H9 (cell line): ENCODE results near the gene IFNGR1. TPM values are rescaled to one million over a fixed set of nuclear protein-coding genes. Genes with fewer than 3 reads are reported as not detected.

Source experiments
- DNase-seq: peaks from one replicate; pipeline ENCODE4 v3.0.0-alpha.2; 2017
- H2AFZ ChIP-seq: one replicate; pipeline ENCODE4 v1.6.1; 2013; ENCODE audit warnings: mild to moderate bottlenecking, low read length, control low read depth, moderate library complexity
- H2AK5ac ChIP-seq: 2 replicates; pipeline ENCODE4 v1.6.1; 2013; ENCODE audit warnings: low read length, control low read depth, mixed read lengths; ENCODE audit not compliant: insufficient read length
- H2BK120ac ChIP-seq: one replicate; pipeline ENCODE4 v1.6.1; 2013; ENCODE audit warnings: low read depth, mild to moderate bottlenecking, low read length, control low read depth, inconsistent platforms; ENCODE audit not compliant: poor library complexity, severe bottlenecking
- H2BK12ac ChIP-seq: 2 replicates; pipeline ENCODE4 v1.6.1; 2013; ENCODE audit warnings: low read length, control low read depth, mixed read lengths, low read depth; ENCODE audit not compliant: insufficient read length
- H2BK15ac ChIP-seq: 2 replicates; pipeline ENCODE4 v1.6.1; 2013; ENCODE audit warnings: low read depth, low read length, control low read depth
- H2BK20ac ChIP-seq: one replicate; pipeline ENCODE4 v1.6.1; 2013; ENCODE audit warnings: low read depth, mild to moderate bottlenecking, low read length, control low read depth, inconsistent platforms; ENCODE audit not compliant: poor library complexity, severe bottlenecking
- H2BK5ac ChIP-seq: 2 replicates; pipeline ENCODE4 v1.6.1; 2013; ENCODE audit warnings: low read length, control low read depth, mixed read lengths; ENCODE audit not compliant: insufficient read length
- H3K14ac ChIP-seq: 2 replicates; pipeline ENCODE4 v1.6.1; 2013; ENCODE audit warnings: low read length, control low read depth; ENCODE audit not compliant: insufficient read depth
- H3K18ac ChIP-seq: 2 replicates; pipeline ENCODE4 v1.6.1; 2013; ENCODE audit warnings: low read depth, mild to moderate bottlenecking, mixed read lengths, low read length, control low read depth; ENCODE audit not compliant: insufficient read length
- H3K23ac ChIP-seq: 2 replicates; pipeline ENCODE4 v1.6.1; 2013; ENCODE audit warnings: low read length, control low read depth, mixed read lengths, low read depth; ENCODE audit not compliant: insufficient read length
- H3K23me2 ChIP-seq: 2 replicates; pipeline ENCODE4 v1.6.1; 2013; ENCODE audit warnings: low read depth, mild to moderate bottlenecking, mixed read lengths, low read length, control low read depth; ENCODE audit not compliant: insufficient read length, poor library complexity, severe bottlenecking
- H3K27ac ChIP-seq: 2 replicates; pipeline ENCODE4 v1.5.1; 2013; ENCODE audit warnings: low read length, control low read depth, mixed read lengths, low read depth; ENCODE audit not compliant: insufficient read length
- H3K27me3 ChIP-seq: 2 replicates; pipeline ENCODE4 v1.6.1; 2013; ENCODE audit warnings: low read length, control low read depth, inconsistent platforms; ENCODE audit not compliant: insufficient read depth
- H3K4ac ChIP-seq: 2 replicates; pipeline ENCODE4 v1.6.1; 2013; ENCODE audit warnings: low read depth, mild to moderate bottlenecking, control low read depth, inconsistent platforms, low read length, moderate library complexity
- H3K4me1 ChIP-seq: 2 replicates; pipeline ENCODE4 v1.6.1; 2013; ENCODE audit warnings: low read length, control low read depth, inconsistent platforms; ENCODE audit not compliant: insufficient read depth
- H3K4me2 ChIP-seq: 2 replicates; pipeline ENCODE4 v1.6.1; 2013; ENCODE audit warnings: low read length, control low read depth, mixed read lengths; ENCODE audit not compliant: insufficient read length, insufficient read depth
- H3K56ac ChIP-seq: 2 replicates; pipeline ENCODE4 v1.6.1; 2013; ENCODE audit warnings: low read depth, mild to moderate bottlenecking, mixed read lengths, low read length, control low read depth; ENCODE audit not compliant: insufficient read length
- H3K79me1 ChIP-seq: 2 replicates; pipeline ENCODE4 v1.6.1; 2013; ENCODE audit warnings: low read depth, mild to moderate bottlenecking, moderate library complexity, low read length, control low read depth, inconsistent platforms; ENCODE audit not compliant: insufficient read depth, poor library complexity, severe bottlenecking
- H3K79me2 ChIP-seq: 2 replicates; pipeline ENCODE4 v1.6.1; 2013; ENCODE audit warnings: low read length, control low read depth, inconsistent platforms; ENCODE audit not compliant: insufficient read depth
- H3K9ac ChIP-seq: 2 replicates; pipeline ENCODE4 v1.6.1; 2013; ENCODE audit warnings: low read length, control low read depth, mixed read lengths; ENCODE audit not compliant: insufficient read length; ENCODE audit errors: extremely low read depth
- H3K9me3 ChIP-seq: one replicate; pipeline ENCODE4 v1.6.1; 2013; ENCODE audit warnings: low read depth, low read length, inconsistent platforms; ENCODE audit not compliant: control insufficient read depth
- H3T11ph ChIP-seq: one replicate; pipeline ENCODE4 v1.6.1; 2013; ENCODE audit warnings: mild to moderate bottlenecking, low read length, control low read depth, inconsistent platforms
- H4K20me1 ChIP-seq: one replicate; pipeline ENCODE4 v1.6.1; 2013; ENCODE audit not compliant: control insufficient read depth, insufficient read length, insufficient read depth
- H4K5ac ChIP-seq: 2 replicates; pipeline ENCODE4 v1.6.1; 2013; ENCODE audit warnings: low read depth, mild to moderate bottlenecking, mixed read lengths, low read length, control low read depth; ENCODE audit not compliant: insufficient read length
- H4K8ac ChIP-seq: replicated peaks from 2 replicates; pipeline ENCODE4 v1.6.1; 2013; ENCODE audit warnings: low read length, control low read depth, mixed read lengths, low read depth; ENCODE audit not compliant: insufficient read length
- H4K91ac ChIP-seq: 2 replicates; pipeline ENCODE4 v1.6.1; 2013; ENCODE audit warnings: low read depth, mild to moderate bottlenecking, moderate library complexity, mixed read lengths, low read length, control low read depth; ENCODE audit not compliant: insufficient read length
- H3K27ac Mint-ChIP-seq, 3 experiments: 2 replicates in 2 of 3; 3 replicates in 1 of 3; pipeline ENCODE4 v1.8.0; 2020 to 2021; ENCODE audit warnings: mixed read lengths in 3 of 3, mild to moderate bottlenecking in 1 of 3, moderate library complexity in 1 of 3
- H3K27me3 Mint-ChIP-seq: 2 replicates; pipeline ENCODE4 v1.8.0; 2021; ENCODE audit warnings: low read depth, mild to moderate bottlenecking, moderate library complexity, mixed read lengths
- H3K36me3 Mint-ChIP-seq, 3 experiments: 2 replicates in 2 of 3; 3 replicates in 1 of 3; pipeline ENCODE4 v1.8.0; 2020 to 2021; ENCODE audit warnings: low read depth in 3 of 3, mixed read lengths in 3 of 3; ENCODE audit not compliant: insufficient read depth in 1 of 3
- H3K4me1 Mint-ChIP-seq, 2 experiments: 2 replicates each; pipeline ENCODE4 v1.8.0; 2020; ENCODE audit warnings: mixed read lengths in 2 of 2
- H3K4me3 Mint-ChIP-seq, 2 experiments: 2 replicates in 1 of 2; 3 replicates in 1 of 2; pipeline ENCODE4 v1.8.0; 2020 to 2021; ENCODE audit warnings: mild to moderate bottlenecking in 2 of 2, mixed read lengths in 2 of 2, moderate library complexity in 1 of 2
- H3K9me3 Mint-ChIP-seq, 2 experiments: 2 replicates in 1 of 2; 3 replicates in 1 of 2; pipeline ENCODE4 v1.8.0; 2020; ENCODE audit warnings: mild to moderate bottlenecking in 2 of 2, mixed read lengths in 2 of 2, moderate library complexity in 1 of 2
- WGBS: extraction: QIAGEN DNeasy Blood & Tissue Kit; methylation state at CpG from one replicate; pipeline ENCODE4 v1.1.7; 2013; ENCODE audit warnings: missing lambda C conversion rate, low lambda C conversion rate, mixed read lengths; ENCODE audit not compliant: insufficient read length; ENCODE audit errors: extremely low coverage; 5-methylcytosine and 5-hydroxymethylcytosine counted together
- total RNA-seq: library from RNA; stranded (reverse); gene quantifications from 2 replicates; pipeline ENCODE4 v1.2.1, GENCODE V29; 2021
- TF ChIP-seq, protein P1 (sequence below): fragments of 200-600 bp; sonication (generic); conservative IDR thresholded peaks from 3 replicates; pipeline ENCODE4 v1.8.0; 2021; ENCODE audit warnings: antibody characterized with exemption, mild to moderate bottlenecking

The IFNGR1 gene
- total RNA-seq, 1 experiment from 2014 or later = 32.2 TPM

DNA sequence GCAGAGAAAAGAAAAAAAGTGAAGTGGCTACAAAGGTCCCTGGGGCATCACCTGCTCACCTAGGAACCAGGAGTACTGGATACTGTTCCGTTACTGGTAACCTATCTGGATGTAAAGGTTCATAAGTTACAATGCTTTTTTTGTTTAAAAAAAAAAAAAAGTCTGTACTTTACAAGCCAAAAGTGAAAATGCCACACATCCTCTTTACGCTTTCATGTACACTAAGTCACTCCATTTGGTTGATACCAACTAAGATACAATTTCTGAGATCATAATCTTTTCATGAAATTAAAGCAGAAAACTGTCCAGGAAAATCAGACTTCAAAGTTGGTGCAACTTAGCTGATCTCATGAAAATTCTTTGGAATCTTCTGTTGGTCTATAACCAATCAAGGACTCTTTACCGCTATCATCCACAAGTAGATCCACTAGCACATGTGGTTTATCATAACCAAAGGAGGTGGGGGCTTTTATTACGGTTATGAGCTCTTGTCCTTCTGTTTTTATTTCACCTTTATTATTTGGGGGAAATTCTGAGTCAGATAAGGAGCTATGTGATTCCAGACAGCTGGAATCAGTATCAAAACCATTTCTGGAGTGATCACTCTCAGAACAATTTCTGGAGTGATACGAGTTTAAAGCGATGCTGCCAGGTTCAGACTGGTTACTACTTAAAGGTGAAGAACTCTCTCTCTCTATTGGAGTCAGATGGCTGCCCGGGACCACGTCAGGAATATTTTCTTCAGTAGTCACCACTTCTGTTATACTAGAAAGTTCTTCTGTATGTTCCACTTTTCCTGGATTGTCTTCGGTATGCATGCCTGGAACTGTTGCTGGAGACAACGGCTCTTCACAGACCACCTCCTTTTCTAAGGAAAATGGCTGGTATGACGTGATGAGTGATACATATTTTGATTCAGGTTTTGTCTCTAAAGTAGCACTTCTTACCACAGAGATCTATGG is 21.2 kb downstream of the IFNGR1 start:
- H4K5ac ChIP-seq = no peak overlapping the region
- WGBS = no CpG with 5 or more reads among the region's 11 CpGs
- H3K9me3 ChIP-seq = no peaks in the 10 kb centered on the region

More for the DNA sequence above, 21.2 kb downstream of the IFNGR1 start:
- no peaks in the 10 kb centered on the region for H3K4me1 ChIP-seq
- Mint-ChIP-seq H3K9me3 (peaks cover 0 to 2% of the 10 kb centered on the region in 2 experiments; a peak in 2 of 5 replicates), H3K4me3 (no peak overlapping the region), H3K27ac (no peak overlapping the region), H3K27me3 (no peaks in the 10 kb centered on the region), H3K4me1 (no peaks in the 10 kb centered on the region), H3K36me3 (peaks cover 25 to 40% (median 30%) of the 10 kb centered on the region in 3 experiments)
- no peaks in the 10 kb centered on the region for H3K79me1 ChIP-seq
- TF ChIP-seq, protein P1, sequence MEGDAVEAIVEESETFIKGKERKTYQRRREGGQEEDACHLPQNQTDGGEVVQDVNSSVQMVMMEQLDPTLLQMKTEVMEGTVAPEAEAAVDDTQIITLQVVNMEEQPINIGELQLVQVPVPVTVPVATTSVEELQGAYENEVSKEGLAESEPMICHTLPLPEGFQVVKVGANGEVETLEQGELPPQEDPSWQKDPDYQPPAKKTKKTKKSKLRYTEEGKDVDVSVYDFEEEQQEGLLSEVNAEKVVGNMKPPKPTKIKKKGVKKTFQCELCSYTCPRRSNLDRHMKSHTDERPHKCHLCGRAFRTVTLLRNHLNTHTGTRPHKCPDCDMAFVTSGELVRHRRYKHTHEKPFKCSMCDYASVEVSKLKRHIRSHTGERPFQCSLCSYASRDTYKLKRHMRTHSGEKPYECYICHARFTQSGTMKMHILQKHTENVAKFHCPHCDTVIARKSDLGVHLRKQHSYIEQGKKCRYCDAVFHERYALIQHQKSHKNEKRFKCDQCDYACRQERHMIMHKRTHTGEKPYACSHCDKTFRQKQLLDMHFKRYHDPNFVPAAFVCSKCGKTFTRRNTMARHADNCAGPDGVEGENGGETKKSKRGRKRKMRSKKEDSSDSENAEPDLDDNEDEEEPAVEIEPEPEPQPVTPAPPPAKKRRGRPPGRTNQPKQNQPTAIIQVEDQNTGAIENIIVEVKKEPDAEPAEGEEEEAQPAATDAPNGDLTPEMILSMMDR = no peak
- no peak overlapping the region for H3K14ac ChIP-seq
- no peak for DNase-seq
- H4K20me1 ChIP-seq = no peaks in the 10 kb centered on the region
- H3T11ph ChIP-seq = no peak overlapping the region
- H2BK20ac ChIP-seq = no peak overlapping the region
- H3K27ac ChIP-seq = no peak overlapping the region
- no peak overlapping the region for H2BK15ac ChIP-seq
- no peak overlapping the region for H2BK12ac ChIP-seq
- H3K27me3 ChIP-seq = no peaks in the 10 kb centered on the region
- no peak overlapping the region for H2BK120ac ChIP-seq
- no peak overlapping the region for H3K56ac ChIP-seq
- H3K23me2 ChIP-seq = no peaks in the 10 kb centered on the region
- no peak overlapping the region for H3K4me2 ChIP-seq
- H3K4ac ChIP-seq = no peak overlapping the region
- no peak overlapping the region for H3K18ac ChIP-seq
- H3K23ac ChIP-seq = no peak overlapping the region
- no peak overlapping the region for H4K8ac ChIP-seq
- no peak overlapping the region for H2BK5ac ChIP-seq
- no peak overlapping the region for H4K91ac ChIP-seq
- no peaks in the 10 kb centered on the region for H3K79me2 ChIP-seq
- H3K9ac ChIP-seq = no peak overlapping the region
- H2AK5ac ChIP-seq = no peak overlapping the region
- no peak overlapping the region for H2AFZ ChIP-seq
